Left renal cortex interstitium (tissue), 4 donors: ENCODE results near the gene KRT7. TPM values are rescaled to one million over a fixed set of nuclear protein-coding genes. Genes with fewer than 3 reads are reported as not detected.

ENCODE experiments used
- DNase-seq, 4 donors: peaks; one replicate each; pipeline ENCODE4 v3.0.0-alpha.2; 2013; ENCODE audit warnings: low read depth in 4 of 4, low spot score in 2 of 4, missing footprints in 1 of 4
- polyA plus RNA-seq, 4 donors: library from polyadenylated mRNA; unstranded; fragments of 120-200 nt; gene quantifications; one replicate each; pipeline ENCODE4 v1.2.1, GENCODE V29; 2013; ENCODE audit not compliant: insufficient read length in 4 of 4

KRT7 gene
- polyA plus RNA-seq, 4 donors = 61.8 to 110 (median 77.3) TPM

DNA sequence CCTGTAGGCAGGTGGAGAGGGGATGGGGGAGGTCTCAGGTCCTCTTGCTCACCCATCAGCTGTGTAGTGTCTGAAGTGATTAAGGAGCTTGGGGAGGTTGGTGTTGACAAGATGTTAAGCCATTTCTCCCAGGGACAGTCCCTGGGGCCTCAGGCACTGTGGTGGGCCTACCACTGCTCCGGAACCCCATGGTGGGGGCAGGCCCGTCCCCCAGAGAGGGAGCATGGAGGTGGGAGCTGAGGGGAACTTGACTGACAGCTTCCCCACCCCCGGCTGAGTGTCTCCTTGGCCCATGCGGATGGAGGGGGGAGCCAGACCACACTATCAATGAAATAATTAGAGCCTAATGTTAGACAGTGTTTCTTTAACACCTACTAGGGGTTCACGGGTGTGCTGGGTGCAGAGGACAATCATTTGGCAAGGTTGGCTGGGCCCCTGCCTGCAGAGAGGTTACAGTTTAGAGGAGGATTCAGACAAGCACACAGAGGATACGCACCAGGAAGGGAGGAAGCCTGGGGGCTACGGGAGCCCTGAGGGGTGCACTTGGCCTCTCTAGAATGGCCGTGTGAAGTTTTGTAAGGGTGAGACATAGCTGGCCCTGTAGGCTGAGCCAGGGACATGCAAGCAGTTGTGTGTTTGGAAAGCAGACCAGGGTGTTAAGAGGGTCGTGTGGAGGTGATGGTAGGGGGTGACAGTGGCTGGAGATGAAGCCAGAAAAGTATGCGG is 22.0 kb upstream of the KRT7 start:
- DNase-seq = no peak

DNA sequence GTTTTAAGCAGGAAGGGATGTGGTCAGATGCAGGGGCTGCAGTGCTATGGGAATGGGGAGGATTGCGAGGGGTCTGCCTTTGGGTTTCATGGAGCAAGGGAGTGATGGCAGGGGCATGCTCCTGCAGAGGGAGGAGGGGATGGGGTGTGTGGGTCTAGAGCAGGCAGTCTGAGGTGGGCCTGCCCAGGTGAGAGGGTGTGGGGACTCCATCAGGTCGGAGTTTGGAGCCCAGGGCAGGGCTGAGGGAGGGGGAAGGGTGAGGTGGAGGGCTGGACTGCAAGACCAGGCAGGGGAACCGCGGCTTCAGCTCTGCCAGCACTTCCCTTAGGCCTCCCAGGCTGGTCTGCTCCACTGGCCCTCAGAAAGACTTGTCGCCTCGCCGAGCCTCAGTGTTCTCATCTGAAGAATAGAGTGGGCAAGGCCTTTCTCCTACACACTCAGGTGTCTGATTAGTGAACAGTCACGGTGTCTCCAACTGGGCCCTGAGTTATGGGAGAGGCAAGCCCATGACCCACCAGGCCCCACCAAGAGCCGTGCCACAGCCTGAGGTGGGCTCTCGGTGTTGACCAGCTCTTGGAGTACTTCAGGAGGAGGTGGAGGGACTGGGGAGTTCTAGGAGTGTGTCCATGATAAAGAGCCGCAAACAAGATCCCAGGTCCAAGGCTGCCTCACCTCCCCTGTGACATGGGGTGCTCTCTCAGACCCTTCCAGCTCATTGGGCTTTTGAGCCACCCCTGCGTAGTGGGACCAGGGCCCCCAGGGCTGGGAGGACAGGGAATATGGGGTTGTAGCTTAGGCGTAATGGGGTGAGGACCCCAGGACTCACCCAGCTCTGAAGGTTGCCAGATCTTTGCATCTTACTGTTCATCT is 21.1 kb upstream of the KRT7 start:
- DNase-seq = no peak

DNA sequence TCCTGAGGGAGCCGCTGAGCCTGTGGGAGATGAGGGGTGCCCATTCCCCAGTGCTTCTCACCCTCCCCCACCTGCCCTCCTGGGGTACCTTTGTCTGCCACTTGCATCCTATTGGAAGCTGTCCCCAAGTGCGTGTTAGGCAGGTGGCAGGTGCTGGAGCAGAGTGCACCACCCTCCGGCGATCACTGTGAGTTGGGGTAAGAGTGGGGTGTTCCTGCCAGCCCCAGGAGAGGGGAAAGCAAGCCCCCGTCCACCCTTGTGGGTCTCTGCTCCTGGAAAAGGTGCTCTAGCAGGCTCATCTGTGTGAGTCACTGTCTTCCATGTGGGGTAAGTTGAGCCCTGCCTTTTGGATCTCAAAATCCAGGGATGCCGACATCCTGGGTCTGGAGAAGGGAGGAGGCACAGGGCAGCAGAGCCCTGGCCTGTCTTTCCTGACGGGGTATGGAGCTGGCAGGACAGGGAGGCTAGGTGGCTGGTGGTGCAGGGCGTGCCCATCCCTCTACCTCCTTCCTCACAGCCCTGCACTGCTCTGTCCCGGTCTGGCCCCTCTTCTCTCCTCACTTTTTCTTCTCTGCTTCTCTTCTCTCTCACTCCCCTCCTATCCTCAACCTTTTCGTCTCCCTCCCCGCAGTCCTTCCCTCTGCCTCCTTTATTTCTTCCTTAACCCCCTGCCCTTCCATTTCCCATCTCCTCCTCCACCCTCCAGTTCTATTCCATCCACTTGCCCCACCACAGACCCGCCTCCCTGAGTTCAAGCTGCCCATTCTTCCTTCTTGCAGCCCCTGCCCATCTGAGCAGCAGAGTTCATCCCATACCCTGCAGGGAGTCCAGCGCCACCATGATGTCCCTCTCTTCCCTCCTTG is 20.1 kb upstream of the KRT7 start:
- DNase-seq = no peak

DNA sequence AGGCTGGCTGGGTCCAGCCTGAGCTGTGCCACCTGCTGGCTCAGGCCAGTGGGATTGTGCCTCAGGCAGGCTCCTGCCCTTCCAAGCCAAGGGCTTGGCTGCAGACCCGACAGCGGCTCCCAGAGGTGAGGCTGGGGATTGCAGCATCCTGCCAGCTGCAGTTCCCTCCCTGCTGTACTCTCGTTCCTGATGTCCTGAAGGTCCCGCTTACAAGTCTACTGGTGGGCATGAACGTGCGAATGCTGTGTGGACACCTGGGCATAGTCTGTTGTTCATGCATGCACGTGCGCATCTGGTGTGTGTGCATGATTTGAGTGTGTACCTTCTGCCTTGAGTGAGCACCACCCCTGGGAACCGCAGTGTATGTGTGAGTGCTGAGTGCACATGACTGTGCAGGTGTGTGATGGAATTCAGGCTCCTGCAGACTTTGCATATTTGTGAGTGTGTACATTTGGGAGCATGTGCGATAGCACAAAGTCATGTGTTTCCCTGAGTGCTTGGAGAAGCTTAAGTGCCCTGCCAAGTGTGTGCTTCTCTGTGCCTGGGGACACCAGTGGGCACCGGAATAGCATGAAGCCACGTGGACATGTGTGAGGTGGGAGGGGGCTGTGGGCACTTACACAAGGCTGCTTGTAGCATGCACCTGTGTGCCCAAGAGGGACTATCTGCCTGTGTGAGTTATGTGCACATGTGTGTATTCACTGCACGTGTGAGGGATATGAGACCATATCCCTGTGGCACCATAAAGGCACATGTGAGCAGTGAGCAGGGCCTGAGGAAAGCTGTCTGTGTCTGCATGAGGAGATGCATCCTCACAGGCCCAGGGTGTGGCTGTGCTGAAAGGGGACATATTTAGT is 19.3 kb upstream of the KRT7 start:
- DNase-seq = peak in 1 of 4 donors; percentile 55

DNA sequence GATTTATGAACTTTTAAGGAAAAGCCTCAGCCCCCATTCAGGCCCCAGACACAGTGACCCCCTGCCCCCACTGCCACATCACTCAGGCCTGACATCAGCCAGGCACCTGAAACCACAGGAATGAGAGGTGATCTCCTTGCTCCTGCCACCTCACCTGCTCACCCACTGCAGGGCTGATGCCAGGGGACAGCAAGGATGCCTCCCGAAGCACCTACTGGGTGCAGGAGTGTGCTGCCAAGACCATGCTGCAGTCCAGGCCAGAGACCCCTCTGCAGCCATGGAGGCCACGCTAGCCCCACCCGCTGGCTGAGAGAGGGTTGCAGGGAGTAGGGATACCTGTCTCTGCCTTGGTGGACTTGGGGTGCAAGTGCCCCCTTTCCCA is 18.6 kb upstream of the KRT7 start:
- no peak for DNase-seq

DNA sequence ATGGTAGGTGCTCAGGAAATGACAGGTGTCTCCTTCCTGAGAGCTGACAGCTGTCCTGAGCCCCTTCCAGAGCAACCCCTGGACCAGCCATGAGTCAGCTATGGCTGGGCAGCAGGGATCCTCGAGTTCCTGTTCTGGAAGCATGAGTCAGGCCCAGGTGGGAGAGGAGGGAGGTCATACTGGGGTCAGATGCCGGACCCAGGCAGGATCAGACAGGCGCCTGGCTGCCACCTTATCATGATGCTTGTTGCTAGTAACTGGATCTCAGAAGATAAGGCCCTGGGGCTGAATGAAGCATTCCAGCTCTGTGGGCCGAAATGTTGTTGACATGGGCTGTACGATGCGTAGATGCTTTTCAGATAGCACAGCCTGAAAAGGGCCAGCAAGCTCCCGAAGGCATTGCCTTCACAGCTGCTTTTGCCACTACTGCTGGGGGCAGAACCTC is 17.4 kb upstream of the KRT7 start:
- DNase-seq = no peak

DNA sequence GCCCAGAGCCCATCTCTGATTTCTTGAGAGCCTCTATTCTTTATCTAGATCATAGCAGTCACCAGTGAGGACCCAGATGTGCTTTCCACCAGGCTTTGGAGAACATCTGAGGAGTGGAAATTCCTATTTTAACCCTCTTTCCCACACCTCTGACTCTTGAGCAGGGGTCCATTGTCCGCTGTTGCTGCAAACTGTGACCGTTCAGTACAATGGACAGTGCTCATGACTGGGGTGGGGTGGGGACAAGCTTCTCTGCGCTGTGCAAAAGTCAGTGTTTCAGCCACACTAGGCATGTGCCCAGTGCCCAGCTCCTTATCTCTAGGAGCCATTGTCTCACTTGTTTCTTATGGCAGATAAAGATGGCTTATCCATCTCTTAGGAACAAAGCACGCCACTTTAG is 16.9 kb upstream of the KRT7 start:
- DNase-seq = no peak

DNA sequence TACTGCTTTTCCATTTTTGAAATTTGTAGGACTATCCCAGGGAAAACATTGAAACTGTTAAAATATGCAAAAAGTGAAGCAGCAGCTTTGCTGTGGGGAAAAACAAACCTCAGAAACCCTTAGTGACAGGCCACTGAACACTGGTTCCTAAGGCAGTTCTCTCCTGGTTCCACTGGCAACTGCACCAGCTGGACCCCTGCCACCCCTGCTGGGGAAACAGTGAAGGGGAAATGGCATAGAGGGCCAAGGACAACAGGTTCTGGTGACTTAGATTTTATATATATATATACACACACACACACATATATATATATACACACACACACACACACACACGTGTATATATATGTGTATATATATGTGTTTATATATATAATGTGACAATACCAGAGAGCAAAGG is 16.2 kb upstream of the KRT7 start:
- no peak for DNase-seq

DNA sequence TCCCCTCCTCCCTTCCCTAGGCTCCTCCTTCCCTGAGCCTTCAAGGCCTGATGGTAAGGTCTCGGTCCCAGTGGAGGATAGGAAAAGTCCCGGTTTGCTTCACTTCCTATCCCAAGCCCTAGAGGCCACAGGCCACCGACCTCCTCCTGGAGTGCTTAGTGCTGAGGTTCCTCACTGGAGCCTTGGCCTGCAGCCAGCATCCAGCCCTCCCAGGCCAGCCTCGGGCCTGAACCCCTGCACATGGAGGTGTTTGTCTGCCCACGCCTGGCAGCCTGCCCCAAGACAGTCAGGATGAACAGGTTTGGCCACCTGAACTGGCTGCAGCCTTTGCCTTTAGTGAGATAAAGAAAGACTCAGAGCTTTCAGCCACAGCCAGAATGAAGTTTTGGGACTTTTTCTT is 15.8 kb upstream of the KRT7 start:
- no peak for DNase-seq

DNA sequence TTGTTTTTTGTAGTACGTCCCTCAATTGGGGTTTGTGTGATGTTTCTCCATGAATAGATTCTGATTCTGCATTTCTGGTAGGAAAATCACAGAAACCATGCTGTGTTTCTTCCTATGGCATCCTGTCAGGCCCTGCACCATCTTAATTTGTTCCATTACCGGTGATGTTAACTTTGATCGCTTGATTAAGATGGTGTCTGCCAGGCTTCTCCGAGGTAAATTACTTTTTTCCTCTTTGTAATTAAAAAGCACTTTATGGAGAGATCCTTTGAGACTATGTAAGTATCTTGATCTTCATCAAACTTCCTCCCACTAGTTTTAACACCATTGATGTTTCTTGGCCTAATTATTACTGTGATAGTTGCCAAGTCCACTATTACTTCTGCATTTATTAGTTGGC is 15.0 kb upstream of the KRT7 start:
- no peak for DNase-seq

DNA sequence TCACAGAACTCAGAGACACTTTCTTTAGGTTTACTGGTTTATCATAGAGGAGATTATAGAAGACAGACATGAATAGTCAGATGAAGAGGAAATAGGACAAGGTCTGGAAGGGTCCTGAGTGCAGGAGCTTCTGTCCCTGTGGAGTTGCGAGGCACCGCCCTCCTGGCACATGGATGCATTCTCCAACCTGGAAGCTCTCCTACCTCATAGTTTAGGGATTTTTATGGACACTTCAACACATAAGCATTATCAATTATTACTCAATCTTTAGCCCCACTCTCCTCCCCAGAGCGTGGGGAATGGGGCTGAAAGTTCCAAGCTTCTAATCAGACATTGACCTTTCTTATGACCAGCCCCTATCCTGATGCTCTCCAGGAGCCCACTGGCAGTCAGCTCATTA is 12.6 kb upstream of the KRT7 start:
- no peak for DNase-seq

DNA sequence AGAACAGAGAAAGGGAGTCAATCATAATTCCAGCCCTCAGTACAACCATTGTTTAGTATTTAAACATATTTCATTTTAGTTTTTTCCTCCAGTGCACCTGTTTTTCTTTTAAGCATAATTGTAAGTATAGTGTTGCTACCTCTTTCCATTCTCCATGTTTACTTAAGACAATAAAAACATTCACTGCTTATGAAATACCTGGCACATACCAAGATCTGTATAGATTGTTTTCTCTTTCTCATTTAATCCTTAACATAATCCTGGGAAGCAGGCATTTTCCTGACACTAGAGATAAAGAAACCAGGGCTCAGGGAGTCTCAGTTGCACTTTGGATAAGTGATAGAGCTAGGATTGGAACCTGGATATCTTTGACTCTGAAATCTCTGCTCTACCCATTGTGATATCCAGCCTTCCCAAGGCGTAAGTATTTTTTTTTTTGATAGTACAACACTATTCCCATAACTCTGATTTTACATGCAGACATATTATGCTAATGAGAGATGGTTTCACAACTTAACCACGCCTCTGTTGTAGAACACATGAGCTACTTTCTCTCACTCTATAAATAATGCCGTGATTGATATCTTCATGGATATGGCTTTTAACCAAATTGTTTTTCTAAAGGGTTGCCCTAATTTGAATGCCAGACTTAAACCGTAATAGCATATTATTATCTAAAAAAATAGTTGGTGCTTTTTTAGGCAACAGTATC is 11.8 kb upstream of the KRT7 start:
- no peak for DNase-seq

DNA sequence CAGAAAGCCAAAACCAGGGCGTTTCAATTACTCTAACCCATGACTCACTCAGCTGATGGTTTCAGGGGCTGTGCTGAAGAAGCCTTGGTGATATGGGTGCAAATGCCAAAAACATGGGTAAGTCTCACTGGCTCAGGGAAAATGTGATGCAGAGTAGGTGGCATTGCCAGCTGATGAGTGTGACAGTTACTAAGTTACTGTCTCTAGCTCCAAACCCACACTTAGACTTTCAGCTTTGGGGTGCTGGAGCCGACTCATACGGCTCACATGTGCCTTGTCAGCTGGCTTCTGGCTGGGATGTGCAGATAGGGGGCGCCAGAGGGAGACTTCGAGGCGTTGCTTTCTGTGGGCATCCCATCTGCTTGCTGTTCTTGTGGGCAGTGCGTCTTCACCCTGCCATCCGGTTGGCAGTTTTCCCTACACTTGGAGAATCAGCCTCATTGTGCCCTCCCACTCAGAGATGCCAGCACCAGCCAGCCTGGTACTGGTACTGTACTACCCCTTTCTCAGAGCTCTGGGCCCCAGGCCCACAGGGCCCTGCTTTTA is 11.1 kb upstream of the KRT7 start:
- DNase-seq = no peak

DNA sequence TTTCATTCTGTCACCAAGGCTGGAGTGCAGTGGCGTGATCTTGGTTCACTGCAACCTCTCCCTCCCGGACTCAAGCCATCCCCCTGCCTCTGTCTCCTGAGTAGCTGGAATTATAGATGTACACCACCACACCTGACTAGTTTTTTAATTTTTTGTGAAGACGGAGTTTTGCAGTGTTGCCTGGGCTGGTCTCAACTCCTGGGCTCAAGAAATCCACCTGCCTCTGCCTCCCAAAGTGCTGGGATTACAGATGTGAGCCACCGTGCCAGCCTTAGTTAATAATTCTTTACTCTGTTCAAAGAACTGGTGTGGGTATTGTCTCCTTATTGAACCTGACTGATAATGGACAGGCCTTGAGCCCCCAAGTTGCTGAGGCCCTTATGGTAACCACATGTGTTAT is 10.4 kb upstream of the KRT7 start:
- DNase-seq = no peak

DNA sequence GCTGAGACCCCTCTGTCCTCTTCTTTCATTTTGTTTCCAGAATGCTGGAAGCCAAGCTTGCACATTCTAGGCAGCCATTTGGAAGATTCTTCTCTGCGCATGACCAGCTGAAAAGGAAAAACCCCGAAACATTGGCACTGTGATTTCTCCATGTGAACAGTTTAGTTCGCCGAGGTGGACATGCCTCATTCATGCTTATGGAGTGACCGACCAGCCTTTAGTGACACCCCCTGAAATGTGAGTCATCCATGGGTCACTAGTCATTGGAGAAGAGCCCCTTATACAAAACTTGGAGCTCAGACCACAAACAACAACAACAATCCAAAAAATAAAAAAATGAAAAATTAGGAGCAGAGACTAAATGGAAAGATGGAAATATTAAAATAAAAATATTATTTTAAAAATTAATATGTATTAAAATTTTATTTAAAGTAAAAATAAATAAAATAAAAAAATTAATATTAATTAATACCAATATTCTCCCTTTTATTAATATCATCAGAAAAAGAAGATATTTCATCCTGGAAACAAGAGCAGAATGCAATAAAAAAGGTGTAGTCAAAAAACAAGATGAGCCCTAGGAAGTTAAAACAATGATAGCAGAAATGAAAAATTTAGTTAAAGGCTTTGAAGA is 9.5 kb upstream of the KRT7 start:
- DNase-seq = no peak

DNA sequence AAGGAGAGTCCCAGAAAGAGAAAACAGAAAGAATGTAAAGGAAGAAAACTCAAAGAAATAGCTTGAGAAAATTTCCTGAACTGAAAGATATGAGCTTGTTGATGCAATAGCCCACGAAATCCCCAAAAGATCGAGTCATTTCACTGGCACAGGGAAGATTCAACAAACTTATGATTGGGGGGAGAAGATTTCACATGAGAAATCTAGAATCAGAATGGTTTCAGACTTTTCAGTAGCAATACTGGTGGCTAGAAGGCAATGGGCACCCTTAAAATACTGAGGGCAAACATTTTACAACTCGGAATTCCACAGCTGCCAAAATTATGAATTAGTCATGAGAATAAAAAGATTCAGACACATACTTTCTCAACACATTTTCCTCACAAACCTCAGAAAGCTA is 8.9 kb upstream of the KRT7 start:
- no peak for DNase-seq

DNA sequence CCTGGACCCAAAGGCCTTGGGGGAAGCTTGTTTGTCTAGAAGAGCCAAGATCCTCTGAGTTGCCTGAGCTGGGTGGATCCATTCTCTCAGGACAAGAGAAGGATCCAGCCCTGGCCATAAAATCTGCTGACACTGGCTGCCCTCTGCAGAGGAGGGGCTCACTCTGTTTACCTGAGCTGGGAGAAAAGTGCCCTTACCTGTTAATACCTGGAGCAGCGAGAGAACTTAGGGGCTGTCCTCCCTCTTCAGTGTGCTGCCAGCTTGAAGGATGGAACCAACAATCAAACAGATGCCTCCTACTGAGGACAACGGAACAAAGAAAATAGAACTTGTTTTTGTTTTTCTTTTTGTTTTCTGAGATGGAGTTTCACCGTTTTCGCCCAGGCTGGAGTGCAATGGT is 7.3 kb upstream of the KRT7 start:
- no peak for DNase-seq

DNA sequence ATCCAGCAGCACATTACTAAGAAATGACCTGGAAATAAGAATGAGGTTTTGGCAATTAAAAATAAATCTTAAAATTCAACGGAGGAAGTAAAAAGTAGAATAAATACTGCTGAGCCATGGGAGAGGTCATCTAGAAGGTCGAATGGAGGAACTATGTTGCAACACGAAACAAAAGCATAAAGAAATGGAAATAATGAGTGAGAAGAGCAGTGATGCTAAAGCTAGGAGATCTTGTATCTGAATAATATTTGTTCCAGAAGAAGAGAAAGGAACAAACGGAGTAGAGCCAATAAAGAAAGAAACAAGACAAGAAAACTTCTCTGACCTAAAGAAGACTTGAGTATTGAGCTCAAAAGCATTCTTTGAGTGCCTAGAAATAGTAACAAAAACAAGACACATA is 6.6 kb upstream of the KRT7 start:
- DNase-seq = no peak

DNA sequence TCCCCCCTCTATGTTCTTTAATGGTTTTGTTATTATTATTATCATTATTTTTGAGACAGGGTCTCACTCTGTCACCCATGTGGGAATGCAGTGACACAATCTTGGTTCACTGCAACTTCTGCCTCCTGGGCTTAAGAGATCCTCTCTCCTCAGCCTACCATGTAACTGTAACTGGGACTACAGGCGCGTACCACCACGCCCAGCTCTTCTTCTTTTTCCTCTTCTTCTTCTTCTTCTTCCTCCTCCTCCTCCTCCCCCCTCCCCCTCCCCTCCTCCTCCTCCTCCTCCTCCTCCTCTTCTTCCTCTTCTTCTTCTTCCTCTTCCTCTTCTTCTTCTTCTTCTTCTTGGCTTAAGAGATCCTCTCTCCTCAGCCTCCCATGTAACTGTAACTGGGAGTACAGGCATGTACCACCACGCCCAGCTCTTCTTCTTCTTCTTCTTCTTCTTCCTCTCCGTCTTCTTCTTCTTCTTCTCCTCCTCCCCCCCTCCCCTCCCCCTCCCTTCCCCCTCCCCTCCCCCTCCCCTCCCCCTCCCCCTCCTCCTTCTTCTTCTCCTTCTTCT is 5.4 kb upstream of the KRT7 start:
- DNase-seq = no peak
